Measurements from ENCODE around the gene CARHSP1.
"Not testable (repeated sequence)": the region's sequence is repeated elsewhere in the genome, so short reads cannot be mapped to it uniquely, and the experiment has no call there.

The CARHSP1 gene

DNA sequence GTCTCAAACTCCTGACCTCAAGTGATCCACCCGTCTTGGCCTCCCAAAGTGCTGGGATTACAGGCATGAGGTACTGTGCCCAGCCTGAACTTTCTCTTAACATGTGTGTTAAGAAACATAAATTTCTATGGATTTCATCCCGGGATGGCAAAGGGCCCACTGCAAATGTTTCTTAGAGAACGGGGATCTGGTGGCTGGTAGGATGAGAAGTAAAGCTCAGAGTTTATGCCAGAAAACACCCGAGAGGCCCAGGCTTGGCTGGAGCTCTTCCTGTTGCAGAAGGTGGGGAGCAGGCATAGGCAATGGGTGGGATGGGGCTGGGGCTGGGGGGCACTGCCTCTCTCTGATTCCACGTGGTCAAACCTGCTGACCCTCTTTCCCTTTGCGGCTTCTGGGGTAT is 5.6 kb upstream of the CARHSP1 start:
- H3K27ac ChIP-seq = no peak overlapping the region
- no peak overlapping the region for H3K4me3 ChIP-seq

DNA sequence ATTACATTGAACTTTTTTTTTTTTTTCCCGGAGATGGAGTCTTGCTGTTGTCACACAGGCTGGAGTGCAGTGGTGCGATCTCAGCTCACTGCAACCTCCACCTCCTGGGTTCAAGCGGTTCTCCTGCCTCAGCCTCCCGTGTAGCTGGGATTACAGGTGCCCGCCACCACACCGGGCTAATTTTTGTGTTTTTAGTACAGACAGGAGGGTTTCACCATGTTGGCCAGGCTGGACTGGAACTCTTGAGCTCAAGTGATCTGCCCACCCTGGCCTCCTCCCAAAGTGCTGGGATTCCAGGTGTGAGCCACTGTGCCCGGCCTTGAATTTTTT is 5.0 kb upstream of the CARHSP1 start:
- not testable (repeated sequence) for H3K27ac ChIP-seq

DNA sequence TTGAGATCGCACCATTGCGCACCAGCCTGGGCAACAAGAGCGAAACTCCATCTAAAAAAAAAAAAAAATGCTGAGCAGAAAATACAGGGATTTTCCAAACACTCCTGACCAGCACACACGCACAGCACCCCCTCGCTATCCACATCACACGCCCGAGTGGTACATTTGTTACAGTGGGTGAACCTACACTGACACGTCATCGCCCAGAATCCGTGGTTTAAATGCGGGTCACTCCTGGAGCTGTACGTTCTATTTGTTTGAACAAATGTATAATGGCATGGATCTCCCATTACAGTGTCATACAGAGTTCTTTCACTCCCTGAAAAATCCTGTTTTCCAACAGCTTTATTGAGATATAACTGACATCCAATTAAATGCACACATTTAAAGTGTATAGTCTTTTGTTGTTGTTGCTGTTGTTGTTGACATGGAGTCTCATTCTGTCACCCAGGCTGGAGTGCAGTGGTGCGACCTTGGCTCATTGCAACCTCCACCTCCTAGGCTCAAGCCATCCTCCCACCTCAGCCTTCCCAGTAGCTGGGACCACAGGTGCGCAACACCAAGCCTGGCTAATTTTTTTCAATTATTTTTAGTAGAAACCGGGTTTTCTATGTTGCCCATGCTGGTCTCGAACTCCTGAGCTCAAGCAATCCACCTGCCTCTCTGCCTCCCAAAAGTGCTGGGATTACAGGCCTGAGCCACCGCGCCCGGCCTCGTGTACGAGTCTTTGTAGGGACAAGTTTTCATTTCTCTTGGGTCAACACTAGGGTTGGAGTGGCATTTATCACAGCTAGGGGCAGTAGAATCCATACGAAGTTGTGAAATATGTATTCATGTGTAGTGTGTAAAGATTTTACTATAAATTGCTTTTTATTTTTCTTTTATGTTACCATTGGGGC is 4.4 kb upstream of the CARHSP1 start:
- Histone ChIP-seq H3K27ac (no peak overlapping the region), H3K4me3 (no peak overlapping the region)

More for the DNA sequence above, 5.0 kb upstream of the CARHSP1 start:
- H3K4me3 ChIP-seq = not testable (repeated sequence)

DNA sequence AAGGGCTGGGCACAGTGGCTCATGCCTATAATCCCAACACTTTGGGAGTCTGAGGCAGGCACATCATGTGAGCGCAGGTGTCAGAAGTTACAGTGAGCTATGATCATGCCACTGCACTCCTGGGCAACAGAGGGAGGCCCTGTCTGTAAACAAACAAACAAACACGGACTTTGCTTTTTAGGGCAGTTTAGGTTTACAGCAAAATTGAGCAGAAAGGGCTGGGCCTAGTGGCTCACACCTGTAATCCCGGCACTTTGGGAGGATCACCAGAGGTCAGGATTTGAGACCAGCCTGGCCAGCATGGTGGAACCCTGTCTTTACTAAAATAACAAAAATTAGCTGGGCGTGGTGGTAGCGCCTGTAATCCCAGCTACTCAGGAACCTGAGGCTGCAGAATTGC is 3.3 kb upstream of the CARHSP1 start:
- Histone ChIP-seq H3K4me3 (no peak overlapping the region), H3K27ac (no peak overlapping the region)

DNA sequence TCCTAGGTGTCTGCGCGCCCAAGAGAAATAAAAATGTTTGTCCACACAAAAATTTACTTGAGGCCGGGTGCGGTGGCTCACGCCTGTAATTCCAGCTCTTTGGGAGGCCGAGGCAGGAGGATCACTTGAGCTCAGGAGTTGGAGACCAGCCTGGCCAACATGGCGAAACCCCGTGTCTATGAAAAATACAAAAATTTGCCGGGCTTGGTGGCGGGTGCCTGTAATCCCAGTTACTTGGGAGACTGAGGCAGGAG is 1.1 kb upstream of the CARHSP1 start:
- H3K27ac ChIP-seq, H3K4me3 ChIP-seq: not testable (repeated sequence)

DNA sequence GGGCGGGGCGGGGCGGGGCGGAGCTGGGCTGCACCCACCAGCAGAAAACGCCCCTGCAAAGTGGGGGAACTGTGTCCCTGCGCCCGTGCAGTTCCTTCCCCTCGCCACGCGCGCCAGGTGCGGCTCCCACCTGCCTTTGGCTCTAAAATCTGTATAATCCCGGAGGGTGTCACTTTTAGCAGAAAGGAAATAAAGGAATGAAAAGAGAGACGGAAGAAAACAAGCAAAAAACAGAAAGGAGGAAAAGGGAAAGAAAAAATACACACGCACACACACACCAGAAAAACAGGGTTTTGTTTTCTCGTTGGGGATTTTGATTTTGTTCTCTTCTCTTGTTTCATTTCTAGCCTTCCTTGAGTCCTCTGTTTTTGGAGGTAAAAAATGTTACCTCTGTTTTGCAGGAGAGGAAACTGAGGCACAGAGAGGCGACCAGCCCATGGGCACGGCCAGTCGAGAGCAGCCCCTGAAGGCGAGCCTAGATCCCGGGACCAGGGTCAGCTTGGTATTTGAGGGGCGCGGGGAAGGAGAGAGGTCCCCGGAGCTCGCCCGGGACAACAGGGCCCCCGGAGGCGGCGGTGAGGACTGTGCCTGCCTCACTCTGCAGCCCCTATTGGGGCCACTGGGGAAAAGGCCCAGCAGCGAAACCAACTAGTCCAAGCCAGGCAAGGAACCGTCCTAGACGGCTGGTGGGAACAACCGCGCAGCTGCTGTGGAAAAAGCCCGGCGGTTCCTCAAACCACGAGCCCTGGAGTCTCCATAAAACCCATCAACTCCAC is 594 bp upstream of the CARHSP1 start:
- peak overlapping the region; percentile 59 to 91 (median 73) for H3K4me3 ChIP-seq
- H3K27ac ChIP-seq = peak overlapping the region in 5 of 21 experiments; percentile 67 to 89 (median 76)

DNA sequence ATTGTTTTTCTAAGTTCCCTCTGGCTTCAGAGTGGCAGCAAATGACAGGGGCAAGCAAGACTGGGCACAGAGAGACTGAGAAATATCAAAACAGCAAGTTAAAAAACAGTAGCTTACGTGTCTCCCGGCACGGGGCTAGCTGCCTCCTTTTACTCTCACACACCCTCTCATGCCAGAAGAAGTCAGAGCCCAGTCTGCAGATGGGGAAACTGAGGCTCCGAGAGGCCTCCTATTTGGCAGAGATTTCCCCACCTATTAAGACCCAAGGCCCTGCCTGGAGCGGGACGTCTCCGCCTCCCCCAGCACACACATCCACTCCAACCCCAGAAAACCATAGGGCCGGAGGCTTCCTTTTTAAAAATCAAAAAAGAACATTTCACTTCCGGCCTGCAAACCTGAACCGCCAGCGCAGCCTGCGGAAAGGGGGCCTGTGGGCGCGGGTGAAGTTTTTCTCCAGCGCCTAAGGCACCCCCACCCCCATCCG is 832 bp downstream of the CARHSP1 start:
- H3K27ac ChIP-seq = peak overlapping the region in 20 of 21 experiments; percentile 17 to 89 (median 78)
- peak overlapping the region; percentile 59 to 91 (median 73) for H3K4me3 ChIP-seq

DNA sequence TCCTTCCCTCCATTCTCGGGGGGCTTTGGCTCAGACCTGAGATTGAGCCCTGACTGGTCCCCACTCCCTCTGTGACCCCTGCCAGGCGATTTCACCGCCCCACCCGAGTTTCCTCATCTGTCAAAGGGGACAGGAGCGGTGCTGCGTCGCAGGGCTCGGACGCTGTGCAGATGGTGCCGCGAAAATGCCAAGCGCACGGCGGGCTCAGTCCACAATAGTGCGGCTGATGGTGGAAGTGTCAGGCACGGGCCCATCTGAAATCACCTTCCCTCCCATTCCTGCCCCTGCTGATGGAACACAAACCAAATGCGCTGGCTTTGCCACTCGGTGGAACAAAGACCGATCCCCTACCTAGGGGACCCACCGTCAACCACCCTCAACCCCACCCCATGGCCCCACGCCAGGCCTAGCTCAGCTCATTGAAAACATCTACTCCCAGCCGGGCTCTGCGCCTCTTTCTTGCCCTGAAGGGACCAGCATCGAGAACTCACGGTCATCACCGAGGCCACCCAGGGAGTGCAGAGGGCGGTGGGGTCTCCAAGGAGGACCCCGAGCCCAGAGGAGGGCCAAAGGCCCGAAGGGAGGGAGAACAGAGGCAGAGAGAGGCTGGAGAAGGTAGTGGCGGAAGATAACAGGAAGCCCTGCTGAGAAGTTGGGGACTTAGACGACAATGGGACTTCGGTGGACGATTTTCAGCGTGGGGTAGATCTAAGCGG is 1.4 kb downstream of the CARHSP1 start:
- H3K4me3 ChIP-seq = peak overlapping the region; percentile 59 to 91 (median 73)
- peak overlapping the region in 20 of 21 experiments; percentile 17 to 89 (median 78) for H3K27ac ChIP-seq

DNA sequence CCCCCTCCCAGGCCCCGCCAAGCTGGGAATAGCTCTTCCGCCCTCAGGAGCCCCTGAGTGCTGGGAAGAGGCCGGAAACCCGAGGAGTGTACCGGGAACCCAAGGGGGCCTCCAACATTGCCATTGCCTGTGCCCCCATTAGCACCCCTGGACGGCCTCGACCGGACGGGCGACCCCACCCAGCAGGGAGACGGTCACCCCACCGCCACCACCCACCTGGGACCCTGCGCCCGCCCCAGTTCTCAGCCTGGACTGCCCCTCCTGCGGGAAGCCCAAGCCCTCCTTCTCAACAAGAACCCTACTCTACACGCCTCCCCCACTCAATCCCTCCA is 2.0 kb downstream of the CARHSP1 start:
- H3K27ac ChIP-seq = peak overlapping the region in 17 of 21 experiments; percentile 37 to 89 (median 79)
- H3K4me3 ChIP-seq = peak overlapping the region; percentile 59 to 91 (median 73)

DNA sequence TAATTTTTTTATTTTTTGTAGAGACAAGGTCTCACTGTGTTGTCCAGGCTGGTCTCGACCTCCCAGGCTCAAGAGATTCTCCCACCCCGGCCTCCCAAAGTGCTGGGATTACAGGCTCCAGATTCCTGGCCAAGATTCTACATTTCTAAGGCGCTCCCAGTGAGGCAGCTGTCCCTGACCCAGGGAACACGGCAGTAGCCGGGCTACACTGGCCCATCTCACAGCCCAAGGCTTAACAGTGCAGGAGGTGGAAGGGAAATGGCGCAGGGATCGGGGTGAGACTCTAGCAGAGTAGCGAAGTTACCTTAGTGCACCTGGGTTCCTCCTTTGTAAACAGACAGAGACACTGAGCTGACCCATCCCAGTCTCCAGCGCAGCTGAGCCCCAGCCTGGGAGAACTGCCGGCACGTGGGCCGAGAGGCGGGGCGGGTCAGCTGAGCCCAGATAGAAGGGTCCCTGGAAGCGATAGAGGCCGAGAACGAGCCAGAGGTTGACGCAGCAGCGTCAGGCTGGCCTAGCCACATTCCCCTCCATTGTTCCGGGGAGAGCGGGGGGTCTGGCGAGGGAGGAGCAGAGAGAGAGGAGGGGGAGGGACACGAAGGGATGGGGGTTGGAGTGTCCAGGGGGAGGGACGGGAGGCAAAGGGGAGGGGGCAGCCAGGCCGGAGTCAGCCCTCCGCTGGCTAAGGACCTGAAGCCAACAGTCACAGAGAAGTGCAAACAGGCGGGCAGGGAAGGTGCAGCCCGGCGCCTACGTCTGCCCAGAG is 2.5 kb downstream of the CARHSP1 start:
- H3K4me3 ChIP-seq = peak overlapping the region; percentile 59 to 91 (median 73)
- peak overlapping the region in 14 of 21 experiments; percentile 37 to 89 (median 80) for H3K27ac ChIP-seq

DNA sequence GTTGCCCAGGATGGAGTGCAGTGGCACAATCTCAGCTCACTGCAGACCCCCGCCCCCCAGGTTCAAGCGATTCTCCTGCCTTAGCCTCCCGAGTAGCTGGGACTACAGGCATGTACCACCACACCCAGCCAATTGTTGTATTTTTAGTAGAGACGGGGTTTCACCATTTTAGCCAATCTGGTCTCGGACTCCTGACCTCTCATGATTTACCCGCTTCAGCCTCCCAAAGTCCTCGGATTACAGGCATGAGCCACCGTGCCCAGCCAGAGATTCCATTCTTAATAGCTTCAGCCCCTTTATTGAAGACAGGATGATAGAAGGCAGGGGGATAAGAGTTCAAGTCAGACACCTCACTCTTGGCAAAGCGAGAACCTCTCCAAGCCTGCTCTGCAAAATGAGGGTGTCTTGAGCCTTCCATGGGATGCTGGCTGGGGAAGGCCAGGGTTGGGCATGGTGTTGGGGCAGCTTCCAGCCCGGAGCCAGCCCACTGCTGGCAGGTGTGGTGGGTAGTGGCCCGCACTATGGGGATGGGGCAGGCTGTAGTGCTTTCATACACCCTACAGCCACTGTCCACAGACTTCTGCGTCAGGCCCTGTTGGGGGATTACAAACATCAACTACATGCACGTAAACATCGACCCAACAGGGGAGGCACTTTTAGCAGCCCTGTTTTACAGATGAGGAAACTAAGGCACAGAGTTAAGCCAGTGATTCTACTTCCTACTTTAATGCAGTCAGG is 3.5 kb downstream of the CARHSP1 start:
- Histone ChIP-seq H3K4me3 (no peak overlapping the region), H3K27ac (peak overlapping the region in 1 of 21 experiments; percentile 15)

DNA sequence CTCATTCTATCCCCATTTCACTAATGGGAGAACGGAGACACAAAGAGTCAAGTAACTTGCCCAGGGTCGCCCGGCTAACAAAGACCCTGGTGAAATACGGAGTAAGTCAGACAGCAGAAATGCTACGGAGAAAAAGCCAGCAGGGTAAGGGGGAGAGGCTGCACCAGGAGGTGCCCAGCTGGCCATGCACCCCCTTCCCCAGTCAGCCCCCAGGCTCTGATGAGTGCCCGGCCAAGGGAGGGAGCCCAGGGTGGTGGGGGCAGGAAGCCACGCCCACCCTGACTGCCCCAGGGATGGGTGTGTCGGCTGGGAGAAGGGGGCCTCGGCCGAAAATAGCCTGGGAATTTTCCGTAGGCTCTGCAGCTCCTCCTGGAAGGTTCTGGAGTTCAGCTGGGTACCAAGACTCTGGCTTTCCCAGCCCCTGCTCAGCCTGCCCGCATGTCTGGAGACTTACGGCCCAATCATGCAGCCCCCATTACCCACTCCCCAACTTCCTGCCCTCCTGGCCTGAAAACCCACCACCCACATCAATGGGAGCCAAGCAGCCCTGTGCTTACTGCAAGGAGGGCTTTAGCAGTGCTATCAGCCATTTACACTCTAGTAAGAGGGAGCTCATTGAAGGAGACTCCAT is 4.2 kb downstream of the CARHSP1 start:
- Histone ChIP-seq H3K27ac (peak overlapping the region in 4 of 21 experiments; percentile 7 to 24 (median 20)), H3K4me3 (no peak overlapping the region)

DNA sequence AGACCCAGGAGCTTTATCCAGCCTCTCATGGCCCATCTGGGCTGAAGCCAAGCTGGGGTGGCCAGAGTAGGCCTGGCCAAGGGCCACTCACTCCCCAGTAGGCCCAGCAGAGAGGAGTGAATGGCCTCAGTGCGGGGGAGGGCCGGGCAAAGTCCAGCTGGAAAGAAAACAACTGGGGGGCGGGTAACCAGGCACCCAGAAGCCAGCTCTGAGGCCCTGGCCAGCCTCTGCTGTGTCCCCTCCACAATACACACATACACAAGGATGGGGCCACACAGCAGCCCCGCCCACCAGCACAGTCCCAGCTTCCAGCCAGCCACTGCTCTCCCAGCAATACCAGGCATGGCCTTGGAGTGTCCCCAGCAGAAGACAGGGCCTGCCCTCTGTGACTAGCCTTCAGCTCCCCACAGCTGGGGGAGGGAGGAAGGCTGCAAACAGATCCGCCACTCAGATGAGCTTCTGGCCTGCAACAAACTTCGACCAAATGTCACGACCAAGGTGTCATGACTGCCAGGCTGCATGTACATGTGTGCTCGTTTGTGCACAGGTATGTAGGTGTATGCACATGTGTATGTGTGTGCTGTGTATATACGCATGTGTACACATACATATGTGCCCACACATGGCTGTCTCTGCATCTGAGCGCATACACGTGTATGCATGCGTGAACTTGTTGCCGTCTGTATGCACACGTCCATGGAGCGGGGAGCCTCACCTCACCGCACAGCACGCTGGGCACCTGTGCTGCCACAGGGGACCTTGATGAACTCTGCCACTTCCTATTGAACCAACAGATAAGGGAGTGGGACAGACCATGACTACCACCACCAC is 5.0 kb downstream of the CARHSP1 start:
- Histone ChIP-seq H3K27ac (peak overlapping the region in 5 of 21 experiments; percentile 1 to 24 (median 15)), H3K4me3 (no peak overlapping the region)

DNA sequence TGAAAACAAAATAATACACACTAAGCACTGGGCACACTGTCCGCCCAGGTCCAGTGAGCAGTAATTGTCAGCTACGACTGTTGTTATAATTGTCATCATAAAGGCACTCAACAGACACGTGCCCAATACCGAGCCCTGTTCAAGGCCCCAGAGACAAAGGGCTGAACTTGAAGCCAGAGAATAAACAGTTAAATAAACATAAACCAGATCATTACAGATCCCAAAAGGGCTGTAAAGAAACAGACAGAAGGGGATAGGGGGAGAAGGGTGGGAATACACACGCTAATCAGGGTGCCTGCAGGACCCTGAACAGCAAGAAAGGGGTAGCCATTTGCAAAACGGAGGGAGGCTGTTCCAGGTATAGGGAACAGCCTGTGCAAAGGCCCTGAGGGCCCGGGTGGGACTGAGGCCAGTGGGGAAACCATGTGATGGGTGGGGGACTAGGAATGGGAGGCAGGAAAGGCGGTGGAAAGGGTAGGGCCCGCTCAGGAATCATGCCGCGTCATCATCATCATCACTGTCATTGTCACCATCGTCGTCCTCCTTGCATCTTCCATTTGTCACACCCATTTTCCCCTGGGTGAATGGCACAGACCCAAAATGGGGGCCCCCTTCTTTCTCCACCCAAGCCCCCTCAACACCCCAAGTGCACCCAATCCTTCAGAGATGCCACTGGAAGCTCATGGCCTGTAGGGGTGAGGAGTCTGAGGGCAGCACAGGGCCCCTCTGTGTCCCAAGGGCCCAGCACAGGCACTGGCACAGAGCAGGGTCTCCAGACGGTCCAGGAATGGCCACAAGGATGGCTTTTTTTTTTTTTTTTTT is 6.3 kb downstream of the CARHSP1 start:
- peak overlapping the region in 1 of 21 experiments; percentile 45 for H3K27ac ChIP-seq

DNA sequence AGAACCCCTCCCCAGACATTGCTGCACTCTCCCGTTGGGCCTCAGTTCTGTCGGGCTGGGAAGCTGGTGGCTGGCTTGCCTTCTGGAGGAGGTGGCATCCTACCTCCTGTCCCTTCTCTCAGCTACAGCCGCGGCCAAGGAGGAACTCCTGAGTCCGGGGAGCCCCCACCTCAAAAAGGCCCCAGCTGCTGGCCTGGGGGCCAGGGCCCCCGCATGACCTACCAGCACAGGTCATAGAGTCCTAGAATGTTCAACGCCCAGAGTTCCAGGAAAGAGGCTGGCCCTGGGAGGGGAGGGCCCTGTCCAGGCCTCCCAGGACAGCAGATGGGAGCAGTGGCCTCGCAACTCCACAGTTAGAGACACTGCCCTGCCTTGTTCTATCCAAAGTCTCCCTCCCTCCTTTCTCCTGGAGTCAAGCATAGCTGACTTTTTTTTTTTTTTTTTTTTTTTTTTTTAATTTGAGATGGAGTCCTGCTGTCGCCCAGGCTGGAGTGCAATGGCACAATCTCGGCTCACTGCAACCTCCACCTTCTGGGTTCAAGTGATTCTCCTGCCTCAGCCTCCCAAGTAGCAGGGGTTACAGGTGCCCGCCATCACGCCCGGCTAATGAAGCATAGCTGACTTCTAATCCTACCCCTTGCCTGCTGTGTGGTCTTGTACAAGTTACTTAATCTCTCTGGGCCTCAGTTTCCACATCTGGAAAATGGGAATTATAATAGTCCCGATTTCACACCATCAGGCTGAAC is 7.1 kb downstream of the CARHSP1 start:
- H3K27ac ChIP-seq = peak overlapping the region in 4 of 21 experiments; percentile 12 to 72 (median 61)
- no peak overlapping the region for H3K4me3 ChIP-seq

More for the DNA sequence above, 6.3 kb downstream of the CARHSP1 start:
- H3K4me3 ChIP-seq = no peak overlapping the region
